ENCODE measurements around the gene RAB3GAP1.

RAB3GAP1 gene

GRCh38 chr2:135124924-135125886 is 73.1 kb downstream of the RAB3GAP1 start (continued):
- TF ChIP-seq ZNF664 (tag by site-specific recombination; IDR thresholded peaks at IDR 0.05) = no peak
- no peak for TF ChIP-seq ZNF146 (tag by site-specific recombination; IDR thresholded peaks at IDR 0.05)
- TF ChIP-seq, protein P1, sequence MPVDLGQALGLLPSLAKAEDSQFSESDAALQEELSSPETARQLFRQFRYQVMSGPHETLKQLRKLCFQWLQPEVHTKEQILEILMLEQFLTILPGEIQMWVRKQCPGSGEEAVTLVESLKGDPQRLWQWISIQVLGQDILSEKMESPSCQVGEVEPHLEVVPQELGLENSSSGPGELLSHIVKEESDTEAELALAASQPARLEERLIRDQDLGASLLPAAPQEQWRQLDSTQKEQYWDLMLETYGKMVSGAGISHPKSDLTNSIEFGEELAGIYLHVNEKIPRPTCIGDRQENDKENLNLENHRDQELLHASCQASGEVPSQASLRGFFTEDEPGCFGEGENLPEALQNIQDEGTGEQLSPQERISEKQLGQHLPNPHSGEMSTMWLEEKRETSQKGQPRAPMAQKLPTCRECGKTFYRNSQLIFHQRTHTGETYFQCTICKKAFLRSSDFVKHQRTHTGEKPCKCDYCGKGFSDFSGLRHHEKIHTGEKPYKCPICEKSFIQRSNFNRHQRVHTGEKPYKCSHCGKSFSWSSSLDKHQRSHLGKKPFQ (tag by site-specific recombination; IDR thresholded peaks at IDR 0.05) = no peak
- no peak for TF ChIP-seq ZNF555 (tag by site-specific recombination; conservative IDR thresholded peaks at IDR 0.05)
- TF ChIP-seq TRIM28 (IDR thresholded peaks at IDR 0.05; ENCODE audit: borderline replicate concordance, low read length) = no peak
- no peak for TF ChIP-seq PRDM6 (tag by site-specific recombination; IDR thresholded peaks at IDR 0.05)
- no peak for TF ChIP-seq ZNF341 (tag by site-specific recombination; IDR thresholded peaks at IDR 0.05; ENCODE audit: low read depth)
- TF ChIP-seq ZBTB21 (tag by site-specific recombination; IDR thresholded peaks at IDR 0.05) = no peak
- TF ChIP-seq, protein P2, sequence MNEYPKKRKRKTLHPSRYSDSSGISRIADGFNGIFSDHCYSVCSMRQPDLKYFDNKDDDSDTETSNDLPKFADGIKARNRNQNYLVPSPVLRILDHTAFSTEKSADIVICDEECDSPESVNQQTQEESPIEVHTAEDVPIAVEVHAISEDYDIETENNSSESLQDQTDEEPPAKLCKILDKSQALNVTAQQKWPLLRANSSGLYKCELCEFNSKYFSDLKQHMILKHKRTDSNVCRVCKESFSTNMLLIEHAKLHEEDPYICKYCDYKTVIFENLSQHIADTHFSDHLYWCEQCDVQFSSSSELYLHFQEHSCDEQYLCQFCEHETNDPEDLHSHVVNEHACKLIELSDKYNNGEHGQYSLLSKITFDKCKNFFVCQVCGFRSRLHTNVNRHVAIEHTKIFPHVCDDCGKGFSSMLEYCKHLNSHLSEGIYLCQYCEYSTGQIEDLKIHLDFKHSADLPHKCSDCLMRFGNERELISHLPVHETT (tag by site-specific recombination; IDR thresholded peaks at IDR 0.05) = no peak
- no peak for TF ChIP-seq ZNF24 (tag by site-specific recombination; IDR thresholded peaks at IDR 0.05)
- no peak for TF ChIP-seq HOXD13 (CRISPR knock-in tag; IDR thresholded peaks at IDR 0.05; ENCODE audit: borderline replicate concordance)
- no peak for TF ChIP-seq EGR2 (tag by site-specific recombination; IDR thresholded peaks at IDR 0.05; ENCODE audit: low read depth)
- no peak for TF ChIP-seq ZNF302 (tag by site-specific recombination; IDR thresholded peaks at IDR 0.05; ENCODE audit: low read depth)

GRCh38 chr2:135125940-135126339 is 73.8 kb downstream of the RAB3GAP1 start:
- Histone ChIP-seq H3K27ac (ENCODE audit: extremely low read depth, low read depth, low read length) (no peak overlapping the region), H3K4me3 (ENCODE audit: low read depth, low read length) (no peak overlapping the region), H3K4me1 (ENCODE audit: control insufficient read depth, insufficient read depth, low read length) (no peaks in the 10 kb centered on the region), H3K9me3 (ENCODE audit: control insufficient read depth, insufficient read depth, low read depth, low read length) (no peaks in the 10 kb centered on the region), H3K36me3 (ENCODE audit: control insufficient read depth in 2 of 2, insufficient read depth in 1 of 2, low read length in 2 of 2) (peaks cover 27 to 62% of the 10 kb centered on the region in 2 experiments)
- ChIA-PET CTCF (interaction anchor here (0.7 kb wide), 1 partner anchor 412 kb away, joined by 3 read pairs; no protein-coding TSS in a partner anchor), POLR2A (no interaction called here)
- TF ChIP-seq MZF1 (tag by site-specific recombination; IDR thresholded peaks at IDR 0.05; ENCODE audit: borderline replicate concordance) (no peak), SCRT1 (tag by site-specific recombination; IDR thresholded peaks at IDR 0.05; ENCODE audit: borderline replicate concordance) (no peak), ZNF112 (tag by site-specific recombination; IDR thresholded peaks at IDR 0.05) (no peak), ZNF248 (tag by site-specific recombination; IDR thresholded peaks at IDR 0.05) (no peak), ZNF416 (tag by site-specific recombination; IDR thresholded peaks at IDR 0.05) (no peak), ZNF623 (tag by site-specific recombination; IDR thresholded peaks at IDR 0.05) (no peak), ZFP3 (tag by site-specific recombination; IDR thresholded peaks at IDR 0.05; ENCODE audit: low read depth) (no peak), ZNF76 (tag by site-specific recombination; IDR thresholded peaks at IDR 0.05; ENCODE audit: borderline replicate concordance, low read depth) (no peak), ZNF645 (tag by site-specific recombination; IDR thresholded peaks at IDR 0.05) (no peak), ZNF529 (tag by site-specific recombination; IDR thresholded peaks at IDR 0.05; ENCODE audit: insufficient replicate concordance) (no peak)
- TF ChIP-seq, protein P3, sequence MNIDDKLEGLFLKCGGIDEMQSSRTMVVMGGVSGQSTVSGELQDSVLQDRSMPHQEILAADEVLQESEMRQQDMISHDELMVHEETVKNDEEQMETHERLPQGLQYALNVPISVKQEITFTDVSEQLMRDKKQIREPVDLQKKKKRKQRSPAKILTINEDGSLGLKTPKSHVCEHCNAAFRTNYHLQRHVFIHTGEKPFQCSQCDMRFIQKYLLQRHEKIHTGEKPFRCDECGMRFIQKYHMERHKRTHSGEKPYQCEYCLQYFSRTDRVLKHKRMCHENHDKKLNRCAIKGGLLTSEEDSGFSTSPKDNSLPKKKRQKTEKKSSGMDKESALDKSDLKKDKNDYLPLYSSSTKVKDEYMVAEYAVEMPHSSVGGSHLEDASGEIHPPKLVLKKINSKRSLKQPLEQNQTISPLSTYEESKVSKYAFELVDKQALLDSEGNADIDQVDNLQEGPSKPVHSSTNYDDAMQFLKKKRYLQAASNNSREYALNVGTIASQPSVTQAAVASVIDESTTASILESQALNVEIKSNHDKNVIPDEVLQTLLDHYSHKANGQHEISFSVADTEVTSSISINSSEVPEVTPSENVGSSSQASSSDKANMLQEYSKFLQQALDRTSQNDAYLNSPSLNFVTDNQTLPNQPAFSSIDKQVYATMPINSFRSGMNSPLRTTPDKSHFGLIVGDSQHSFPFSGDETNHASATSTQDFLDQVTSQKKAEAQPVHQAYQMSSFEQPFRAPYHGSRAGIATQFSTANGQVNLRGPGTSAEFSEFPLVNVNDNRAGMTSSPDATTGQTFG (tag by site-specific recombination; IDR thresholded peaks at IDR 0.05; ENCODE audit: borderline replicate concordance) = no peak

Measured in HEK293 (cell line).